Kidney epithelial cell (primary cell): ENCODE results near the gene GTF2A1L. TPM values are rescaled to one million over a fixed set of nuclear protein-coding genes. Genes with fewer than 3 reads are reported as not detected.

Source experiments
- DNase-seq: peaks from one replicate; pipeline ENCODE4 v3.0.0-alpha.2; 2010; ENCODE audit warnings: low read depth
- H3K27me3 ChIP-seq: 2 replicates; pipeline ENCODE4 v1.6.0; 2011; ENCODE audit warnings: low read length; ENCODE audit not compliant: control insufficient read depth, insufficient read depth
- H3K36me3 ChIP-seq: 2 replicates; pipeline ENCODE4 v1.5.1; 2011; ENCODE audit warnings: low read length; ENCODE audit not compliant: control insufficient read depth, insufficient read depth
- H3K4me3 ChIP-seq: 2 replicates; pipeline ENCODE4 v1.5.1; 2011; ENCODE audit warnings: low read depth, mild to moderate bottlenecking, control low read depth, low read length
- total RNA-seq: library from RNA; depleted of rRNA; stranded (reverse); fragments of >200 nt; gene quantifications from 2 replicates; pipeline ENCODE4 v1.2.3, GENCODE V29; 2015
- TF ChIP-seq, protein P1 (sequence below): IDR thresholded peaks from 2 replicates; pipeline ENCODE4 v1.5.1; 2011; ENCODE audit warnings: mild to moderate bottlenecking, moderate library complexity, low read length, control low read depth, inconsistent platforms; ENCODE audit not compliant: insufficient read depth, poor library complexity, severe bottlenecking

Gene GTF2A1L
- total RNA-seq, 1 donor from 2014 or later = 0.67 TPM

GRCh38 chr2:48600204-48600813 is 17.3 kb upstream of the GTF2A1L start:
- no peaks in the 10 kb centered on the region for H3K27me3 ChIP-seq
- H3K36me3 ChIP-seq = no peaks in the 10 kb centered on the region
- TF ChIP-seq, protein P1, sequence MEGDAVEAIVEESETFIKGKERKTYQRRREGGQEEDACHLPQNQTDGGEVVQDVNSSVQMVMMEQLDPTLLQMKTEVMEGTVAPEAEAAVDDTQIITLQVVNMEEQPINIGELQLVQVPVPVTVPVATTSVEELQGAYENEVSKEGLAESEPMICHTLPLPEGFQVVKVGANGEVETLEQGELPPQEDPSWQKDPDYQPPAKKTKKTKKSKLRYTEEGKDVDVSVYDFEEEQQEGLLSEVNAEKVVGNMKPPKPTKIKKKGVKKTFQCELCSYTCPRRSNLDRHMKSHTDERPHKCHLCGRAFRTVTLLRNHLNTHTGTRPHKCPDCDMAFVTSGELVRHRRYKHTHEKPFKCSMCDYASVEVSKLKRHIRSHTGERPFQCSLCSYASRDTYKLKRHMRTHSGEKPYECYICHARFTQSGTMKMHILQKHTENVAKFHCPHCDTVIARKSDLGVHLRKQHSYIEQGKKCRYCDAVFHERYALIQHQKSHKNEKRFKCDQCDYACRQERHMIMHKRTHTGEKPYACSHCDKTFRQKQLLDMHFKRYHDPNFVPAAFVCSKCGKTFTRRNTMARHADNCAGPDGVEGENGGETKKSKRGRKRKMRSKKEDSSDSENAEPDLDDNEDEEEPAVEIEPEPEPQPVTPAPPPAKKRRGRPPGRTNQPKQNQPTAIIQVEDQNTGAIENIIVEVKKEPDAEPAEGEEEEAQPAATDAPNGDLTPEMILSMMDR = peak; percentile 72
- no peak overlapping the region for H3K4me3 ChIP-seq
- no peak for DNase-seq

DNA sequence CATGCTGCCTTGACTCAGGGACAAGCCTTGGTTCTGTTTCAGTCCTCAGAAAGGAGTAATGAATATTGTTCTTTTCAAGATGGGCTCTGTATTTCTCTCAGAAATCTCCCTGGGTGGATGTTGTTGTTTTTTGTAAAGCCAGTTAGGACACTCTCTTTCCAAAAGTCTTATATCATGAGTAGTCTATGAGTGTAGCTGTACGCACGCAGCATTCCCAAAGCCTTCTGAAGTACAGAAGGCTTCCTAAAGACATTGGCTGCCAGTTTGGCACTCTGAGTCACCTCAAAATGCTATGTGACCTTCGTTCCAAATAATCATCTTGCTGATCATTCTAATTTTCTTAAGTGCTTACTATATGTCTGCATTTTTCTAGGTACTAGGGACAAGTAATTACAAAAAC is 16.7 kb upstream of the GTF2A1L start:
- TF ChIP-seq, protein P1 = no peak
- no peaks in the 10 kb centered on the region for H3K27me3 ChIP-seq
- no peak overlapping the region for H3K4me3 ChIP-seq
- no peak for DNase-seq
- no peaks in the 10 kb centered on the region for H3K36me3 ChIP-seq

DNA sequence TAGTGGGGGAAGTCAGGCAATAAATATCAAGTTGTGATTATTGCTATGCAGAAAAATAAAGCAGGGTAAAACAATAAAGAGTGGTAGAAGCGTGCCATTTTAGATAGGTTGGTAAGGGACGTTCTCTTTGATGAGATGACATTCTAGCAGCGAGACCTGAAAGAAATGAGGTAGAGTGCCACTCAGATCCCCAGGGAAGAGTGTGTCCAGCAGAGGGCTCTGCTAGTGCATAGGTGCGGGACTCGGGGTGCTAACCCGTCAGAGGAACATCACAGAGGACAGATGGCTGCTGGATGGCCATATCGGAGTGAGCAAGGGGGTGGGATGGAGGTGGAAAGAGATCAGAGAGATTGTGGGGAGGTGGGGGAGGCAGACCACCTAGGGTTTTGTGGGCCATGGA is 16.3 kb upstream of the GTF2A1L start:
- no peak for DNase-seq

DNA sequence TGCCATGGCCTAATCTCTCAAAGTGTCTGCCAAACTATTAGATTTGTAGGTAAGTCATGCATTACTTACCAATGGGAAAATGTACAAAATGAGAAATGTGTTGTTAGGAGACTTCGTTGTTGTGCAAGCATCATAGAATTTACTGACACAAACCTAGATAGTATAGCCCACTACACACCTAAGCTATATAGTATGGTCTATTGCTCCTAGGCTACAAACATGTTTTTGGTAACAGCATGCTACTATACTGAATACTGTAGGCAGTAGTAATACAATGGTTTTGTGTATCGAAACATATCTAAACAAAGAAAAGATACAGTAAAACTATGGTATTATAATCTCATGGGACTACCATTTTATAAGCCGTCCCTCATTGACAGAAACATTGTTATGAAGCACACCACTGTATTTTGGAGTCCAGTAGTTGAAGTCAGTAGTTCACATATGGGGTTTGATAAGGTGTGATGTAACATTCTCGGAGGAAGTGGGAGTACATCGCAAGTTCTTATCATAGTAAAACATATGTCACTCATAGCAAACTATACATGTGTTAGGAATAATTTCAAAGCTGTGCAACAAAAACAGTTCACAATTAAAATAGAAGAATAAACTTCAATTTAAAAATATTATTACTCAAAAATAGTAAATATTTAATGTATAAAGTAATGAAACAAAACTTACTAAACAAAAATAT is 12.0 kb upstream of the GTF2A1L start:
- no peaks in the 10 kb centered on the region for H3K27me3 ChIP-seq
- TF ChIP-seq, protein P1 = no peak
- DNase-seq = no peak
- no peak overlapping the region for H3K4me3 ChIP-seq
- H3K36me3 ChIP-seq = no peaks in the 10 kb centered on the region

More for the DNA sequence above, 16.3 kb upstream of the GTF2A1L start:
- H3K36me3 ChIP-seq = no peaks in the 10 kb centered on the region
- TF ChIP-seq, protein P1 = peak; percentile 62
- no peak overlapping the region for H3K4me3 ChIP-seq
- H3K27me3 ChIP-seq = no peaks in the 10 kb centered on the region

- H3K27me3 ChIP-seq = no peaks in the 10 kb centered on the region
- H3K4me3 ChIP-seq = no peak overlapping the region
- no peaks in the 10 kb centered on the region for H3K36me3 ChIP-seq
- TF ChIP-seq, protein P1 = no peak
- no peak for DNase-seq
These were observed 10.2 kb upstream of the GTF2A1L start for GRCh38 chr2:48607307-48608014.
